Measurements from ENCODE around the gene MOCS1.

Gene MOCS1

GRCh38 chr6:39879535-39879934, 54.7 kb downstream of the MOCS1 start:
- Histone ChIP-seq H3K27me3 (ENCODE audit: insufficient read depth, low read length) (no peaks in the 10 kb centered on the region), H3K36me3 (ENCODE audit: control insufficient read depth in 1 of 2, insufficient read depth in 2 of 2, low read length in 2 of 2) (peaks cover 12 to 26% of the 10 kb centered on the region in 2 experiments), H2BK12ac (ENCODE audit: low read length) (no peak overlapping the region), H3K18ac (ENCODE audit: low read length) (no peak overlapping the region), H2AFZ (ENCODE audit: insufficient read depth, low read length, poor library complexity) (no peak overlapping the region), H3K79me1 (ENCODE audit: low read length) (no peaks in the 10 kb centered on the region), H3K23ac (ENCODE audit: low read length) (no peak overlapping the region), H3K79me2 (ENCODE audit: control insufficient read depth, insufficient read depth, low read length, poor library complexity) (no peaks in the 10 kb centered on the region), H2BK120ac (ENCODE audit: insufficient read depth, low read length, poor library complexity) (no peak overlapping the region), H3K27ac (ENCODE audit: low read depth, low read length) (no peak overlapping the region), H3K9ac (ENCODE audit: low read length) (no peak overlapping the region), H2BK5ac (ENCODE audit: low read depth, low read length, poor library complexity) (no peak overlapping the region), H3K4ac (ENCODE audit: low read depth, low read length) (no peak overlapping the region), H3K4me1 (ENCODE audit: control insufficient read depth in 1 of 2, insufficient read depth in 2 of 2, low read length in 2 of 2) (peaks cover 10 to 15% of the 10 kb centered on the region in 2 experiments), H4K8ac (ENCODE audit: low read depth, low read length) (no peak overlapping the region), H4K91ac (ENCODE audit: low read depth, low read length) (no peak overlapping the region), H4K12ac (ENCODE audit: low read depth, low read length) (no peak overlapping the region), H3K4me2 (ENCODE audit: low read length) (no peak overlapping the region), H2AK5ac (ENCODE audit: low read length) (no peak overlapping the region), H3K4me3 (ENCODE audit: low read depth, low read length) (no peak overlapping the region), H3K14ac (ENCODE audit: low read length) (no peak overlapping the region), H3K9me3 (ENCODE audit: insufficient read depth, low read depth, low read length) (no peaks in the 10 kb centered on the region)
- no peak for DNase-seq
- no CpG with 5 or more reads among the region's 3 CpGs for WGBS (ENCODE audit: extremely low coverage, insufficient coverage, insufficient read length)

GRCh38 chr6:39876826-39877225, 57.4 kb downstream of the MOCS1 start:
- H2BK5ac ChIP-seq (ENCODE audit: low read depth, low read length, poor library complexity) = no peak overlapping the region
- H3K23ac ChIP-seq (ENCODE audit: low read length) = no peak overlapping the region
- H4K91ac ChIP-seq (ENCODE audit: low read depth, low read length) = no peak overlapping the region
- H3K18ac ChIP-seq (ENCODE audit: low read length) = no peak overlapping the region
- no peak overlapping the region for H2BK12ac ChIP-seq (ENCODE audit: low read length)
- no peak overlapping the region for H3K4me3 ChIP-seq (ENCODE audit: low read depth, low read length)
- no peak overlapping the region for H4K8ac ChIP-seq (ENCODE audit: low read depth, low read length)
- H2AFZ ChIP-seq (ENCODE audit: insufficient read depth, low read length, poor library complexity) = no peak overlapping the region
- peak; percentile 5 to 67 for DNase-seq
- H3K14ac ChIP-seq (ENCODE audit: low read length) = no peak overlapping the region
- H2AK5ac ChIP-seq (ENCODE audit: low read length) = no peak overlapping the region
- H3K79me2 ChIP-seq (ENCODE audit: control insufficient read depth, insufficient read depth, low read length, poor library complexity) = no peaks in the 10 kb centered on the region
- no peaks in the 10 kb centered on the region for H3K27me3 ChIP-seq (ENCODE audit: insufficient read depth, low read length)
- peaks cover 16 to 35% of the 10 kb centered on the region in 2 experiments for H3K36me3 ChIP-seq (ENCODE audit: control insufficient read depth in 1 of 2, insufficient read depth in 2 of 2, low read length in 2 of 2)
- H3K9ac ChIP-seq (ENCODE audit: low read length) = no peak overlapping the region
- no peaks in the 10 kb centered on the region for H3K79me1 ChIP-seq (ENCODE audit: low read length)
- no peak overlapping the region for H2BK120ac ChIP-seq (ENCODE audit: insufficient read depth, low read length, poor library complexity)
- H3K4me1 ChIP-seq (ENCODE audit: control insufficient read depth in 1 of 2, insufficient read depth in 2 of 2, low read length in 2 of 2) = peaks cover 0 to under 1% of the 10 kb centered on the region in 2 experiments
- H3K4me2 ChIP-seq (ENCODE audit: low read length) = no peak overlapping the region
- H3K27ac ChIP-seq (ENCODE audit: low read depth, low read length) = no peak overlapping the region
- WGBS (ENCODE audit: extremely low coverage, insufficient coverage, insufficient read length) = no CpG with 5 or more reads among the region's 3 CpGs
- H4K12ac ChIP-seq (ENCODE audit: low read depth, low read length) = no peak overlapping the region
- H3K9me3 ChIP-seq (ENCODE audit: insufficient read depth, low read depth, low read length) = peaks cover 3% of the 10 kb centered on the region
- no peak overlapping the region for H3K4ac ChIP-seq (ENCODE audit: low read depth, low read length)

GRCh38 chr6:39876111-39876510, 58.2 kb downstream of the MOCS1 start:
- H4K8ac ChIP-seq (ENCODE audit: low read depth, low read length) = no peak overlapping the region
- H3K79me2 ChIP-seq (ENCODE audit: control insufficient read depth, insufficient read depth, low read length, poor library complexity) = no peaks in the 10 kb centered on the region
- no peak overlapping the region for H3K4me2 ChIP-seq (ENCODE audit: low read length)
- H2AFZ ChIP-seq (ENCODE audit: insufficient read depth, low read length, poor library complexity) = no peak overlapping the region
- H2AK5ac ChIP-seq (ENCODE audit: low read length) = no peak overlapping the region
- H3K14ac ChIP-seq (ENCODE audit: low read length) = no peak overlapping the region
- H3K4me3 ChIP-seq (ENCODE audit: low read depth, low read length) = no peak overlapping the region
- peaks cover 3% of the 10 kb centered on the region for H3K9me3 ChIP-seq (ENCODE audit: insufficient read depth, low read depth, low read length)
- no peaks in the 10 kb centered on the region for H3K4me1 ChIP-seq (ENCODE audit: control insufficient read depth in 1 of 2, insufficient read depth in 2 of 2, low read length in 2 of 2)
- peaks cover 16 to 35% of the 10 kb centered on the region in 2 experiments for H3K36me3 ChIP-seq (ENCODE audit: control insufficient read depth in 1 of 2, insufficient read depth in 2 of 2, low read length in 2 of 2)
- no peak overlapping the region for H3K18ac ChIP-seq (ENCODE audit: low read length)
- no peak overlapping the region for H4K91ac ChIP-seq (ENCODE audit: low read depth, low read length)
- no peaks in the 10 kb centered on the region for H3K79me1 ChIP-seq (ENCODE audit: low read length)
- no peak overlapping the region for H3K4ac ChIP-seq (ENCODE audit: low read depth, low read length)
- no peak overlapping the region for H3K23ac ChIP-seq (ENCODE audit: low read length)
- H3K27ac ChIP-seq (ENCODE audit: low read depth, low read length) = no peak overlapping the region
- H3K9ac ChIP-seq (ENCODE audit: low read length) = no peak overlapping the region
- no peaks in the 10 kb centered on the region for H3K27me3 ChIP-seq (ENCODE audit: insufficient read depth, low read length)
- no peak overlapping the region for H2BK12ac ChIP-seq (ENCODE audit: low read length)
- no peak overlapping the region for H2BK5ac ChIP-seq (ENCODE audit: low read depth, low read length, poor library complexity)
- no peak overlapping the region for H4K12ac ChIP-seq (ENCODE audit: low read depth, low read length)
- no peak for DNase-seq
- H2BK120ac ChIP-seq (ENCODE audit: insufficient read depth, low read length, poor library complexity) = no peak overlapping the region

- Histone ChIP-seq H3K79me1 (ENCODE audit: low read length) (no peaks in the 10 kb centered on the region), H2AFZ (ENCODE audit: insufficient read depth, low read length, poor library complexity) (no peak overlapping the region), H3K4ac (ENCODE audit: low read depth, low read length) (no peak overlapping the region), H4K8ac (ENCODE audit: low read depth, low read length) (no peak overlapping the region), H2AK5ac (ENCODE audit: low read length) (no peak overlapping the region), H3K27me3 (ENCODE audit: insufficient read depth, low read length) (no peaks in the 10 kb centered on the region), H4K12ac (ENCODE audit: low read depth, low read length) (no peak overlapping the region), H3K27ac (ENCODE audit: low read depth, low read length) (no peak overlapping the region), H3K9me3 (ENCODE audit: insufficient read depth, low read depth, low read length) (peaks cover 4% of the 10 kb centered on the region), H3K4me2 (ENCODE audit: low read length) (no peak overlapping the region), H3K14ac (ENCODE audit: low read length) (no peak overlapping the region), H3K23ac (ENCODE audit: low read length) (no peak overlapping the region), H3K36me3 (ENCODE audit: control insufficient read depth in 1 of 2, insufficient read depth in 2 of 2, low read length in 2 of 2) (peaks cover 12 to 38% of the 10 kb centered on the region in 2 experiments), H3K18ac (ENCODE audit: low read length) (no peak overlapping the region), H2BK120ac (ENCODE audit: insufficient read depth, low read length, poor library complexity) (no peak overlapping the region), H3K4me1 (ENCODE audit: control insufficient read depth in 1 of 2, insufficient read depth in 2 of 2, low read length in 2 of 2) (no peaks in the 10 kb centered on the region), H2BK5ac (ENCODE audit: low read depth, low read length, poor library complexity) (no peak overlapping the region), H3K79me2 (ENCODE audit: control insufficient read depth, insufficient read depth, low read length, poor library complexity) (no peaks in the 10 kb centered on the region), H3K9ac (ENCODE audit: low read length) (no peak overlapping the region), H2BK12ac (ENCODE audit: low read length) (no peak overlapping the region), H4K91ac (ENCODE audit: low read depth, low read length) (no peak overlapping the region), H3K4me3 (ENCODE audit: low read depth, low read length) (no peak overlapping the region)
- no peak for DNase-seq
- WGBS (ENCODE audit: extremely low coverage, insufficient coverage, insufficient read length) = no CpG with 5 or more reads among the region's 3 CpGs
Observed at GRCh38 chr6:39873439-39873838, 60.8 kb downstream of the MOCS1 start.

All from trophoblast cell (in vitro differentiated cells and primary cell).